OCI-LY3 (cell line): ENCODE results near the gene EFHD1.

Experiments
- H2AFZ ChIP-seq: fragments of 200-600, 300-600 bp; shearing (Covaris generic); 2 replicates; pipeline ENCODE4 v1.6.0; 2014; ENCODE audit warnings: antibody characterized with exemption, low read depth, low read length
- H3K27ac ChIP-seq: fragments of 200-600, 300-600 bp; sonication (generic); 2 replicates; pipeline ENCODE4 v1.5.1; 2014; ENCODE audit warnings: mild to moderate bottlenecking, low read length, moderate library complexity, mixed read lengths
- H3K27me3 ChIP-seq: fragments of 200-600, 300-600 bp; sonication (generic); 2 replicates; pipeline ENCODE4 v1.6.1; 2014; ENCODE audit warnings: low read depth, low read length, mixed read lengths
- H3K36me3 ChIP-seq: fragments of 200-600, 300-600 bp; sonication (generic); replicated peaks from 2 replicates; pipeline ENCODE3; 2014; ENCODE audit warnings: low read depth, low read length, mixed read lengths
- H3K4me1 ChIP-seq: fragments of 300-600, 200-600 bp; sonication (generic); 2 replicates; pipeline ENCODE4 v1.6.1; 2014; ENCODE audit warnings: low read length, mixed read lengths
- H3K4me2 ChIP-seq: fragments of 200-600, 300-600 bp; sonication (generic); 2 replicates; pipeline ENCODE4 v1.6.1; 2014; ENCODE audit warnings: low read length, mixed read lengths
- H3K4me3 ChIP-seq: fragments of 300-600, 200-600 bp; sonication (generic); 2 replicates; pipeline ENCODE4 v1.5.1; 2014; ENCODE audit warnings: antibody characterized with exemption, mild to moderate bottlenecking, low read length, moderate library complexity
- H3K79me2 ChIP-seq: fragments of 300-600, 200-600 bp; shearing (Covaris generic); 2 replicates; pipeline ENCODE4 v1.6.1; 2014; ENCODE audit warnings: mild to moderate bottlenecking, low read length, mixed read lengths
- H3K9ac ChIP-seq: fragments of 300-600, 200-600 bp; shearing (Covaris generic); 2 replicates; pipeline ENCODE4 v1.6.0; 2014; ENCODE audit warnings: mild to moderate bottlenecking, low read length, moderate library complexity
- H3K9me3 ChIP-seq: fragments of 200-600, 300-600 bp; shearing (Covaris generic); 2 replicates; pipeline ENCODE4 v1.6.1; 2014; ENCODE audit warnings: low read length, mixed read lengths; ENCODE audit not compliant: insufficient read depth
- H4K20me1 ChIP-seq: fragments of 200-600, 300-600 bp; sonication (generic); 2 replicates; pipeline ENCODE4 v1.6.1; 2016; ENCODE audit warnings: low read length, mixed read lengths; ENCODE audit not compliant: insufficient read depth
- CTCF ChIP-seq: fragments of 200-600, 300-600 bp; sonication (generic); IDR thresholded peaks from 2 replicates; pipeline ENCODE4 v1.5.1; 2014; ENCODE audit warnings: antibody characterized with exemption, low read length, low read depth
- EZH2phosphoT487 ChIP-seq: fragments of 200-600 bp; shearing (Covaris generic); IDR thresholded peaks from 2 replicates; pipeline ENCODE4 v1.6.1; 2018; ENCODE audit warnings: antibody characterized with exemption, mixed run types, low read depth

EFHD1 gene

GRCh38 chr2:232659359-232659758 lies 26.0 kb downstream of the EFHD1 start:
- Histone ChIP-seq H3K27me3 (no peaks in the 10 kb centered on the region), H3K4me3 (no peak overlapping the region), H4K20me1 (no peaks in the 10 kb centered on the region), H3K9ac (no peak overlapping the region), H3K4me2 (no peak overlapping the region), H2AFZ (no peak overlapping the region), H3K27ac (no peak overlapping the region), H3K36me3 (no peaks in the 10 kb centered on the region), H3K9me3 (no peaks in the 10 kb centered on the region), H3K4me1 (no peaks in the 10 kb centered on the region), H3K79me2 (no peaks in the 10 kb centered on the region)
- no peak for TF ChIP-seq EZH2phosphoT487
- TF ChIP-seq CTCF: no peak

GRCh38 chr2:232662486-232663260 lies 29.3 kb downstream of the EFHD1 start:
- Histone ChIP-seq H3K4me3 (no peak overlapping the region), H3K79me2 (no peaks in the 10 kb centered on the region), H3K4me2 (no peak overlapping the region), H3K36me3 (no peaks in the 10 kb centered on the region), H3K4me1 (no peaks in the 10 kb centered on the region), H3K9me3 (no peaks in the 10 kb centered on the region), H3K27ac (no peak overlapping the region), H2AFZ (no peak overlapping the region), H3K9ac (no peak overlapping the region), H3K27me3 (no peaks in the 10 kb centered on the region), H4K20me1 (no peaks in the 10 kb centered on the region)
- TF ChIP-seq CTCF: no peak
- TF ChIP-seq EZH2phosphoT487: no peak

- no peak overlapping the region for H3K27ac ChIP-seq
- no peak overlapping the region for H3K4me3 ChIP-seq
- H3K4me2 ChIP-seq: no peak overlapping the region
- H3K79me2 ChIP-seq: no peaks in the 10 kb centered on the region
- H4K20me1 ChIP-seq: no peaks in the 10 kb centered on the region
- no peak for TF ChIP-seq EZH2phosphoT487
- no peak overlapping the region for H2AFZ ChIP-seq
- H3K9me3 ChIP-seq: no peaks in the 10 kb centered on the region
- no peaks in the 10 kb centered on the region for H3K27me3 ChIP-seq
- H3K9ac ChIP-seq: no peak overlapping the region
- no peaks in the 10 kb centered on the region for H3K4me1 ChIP-seq
- H3K36me3 ChIP-seq: no peaks in the 10 kb centered on the region
Observed at GRCh38 chr2:232666051-232666805, 32.8 kb downstream of the EFHD1 start.

- Histone ChIP-seq H3K27me3 (no peaks in the 10 kb centered on the region), H3K27ac (no peak overlapping the region), H3K9ac (no peak overlapping the region), H3K4me2 (no peak overlapping the region), H3K4me1 (no peaks in the 10 kb centered on the region), H3K4me3 (no peak overlapping the region), H3K36me3 (no peaks in the 10 kb centered on the region), H3K79me2 (no peaks in the 10 kb centered on the region), H4K20me1 (no peaks in the 10 kb centered on the region), H2AFZ (no peak overlapping the region), H3K9me3 (no peaks in the 10 kb centered on the region)
- no peak for TF ChIP-seq CTCF
- no peak for TF ChIP-seq EZH2phosphoT487
Observed at GRCh38 chr2:232667989-232668583, 34.7 kb downstream of the EFHD1 start.
